Neural crest cell (in vitro differentiated cells): Measurements from ENCODE around the gene ZDHHC14. TPM values are rescaled to one million over a fixed set of nuclear protein-coding genes. Genes with fewer than 3 reads are reported as not detected.

ENCODE experiments used
- DNase-seq: peaks from one replicate; pipeline ENCODE4 v3.0.0; 2021; ENCODE audit warnings: low read depth, mixed read lengths, low spot score
- H3K27ac Mint-ChIP-seq: one replicate; pipeline ENCODE4 v1.8.0; 2021; ENCODE audit warnings: mild to moderate bottlenecking, mixed read lengths; ENCODE audit not compliant: unreplicated experiment
- H3K27me3 Mint-ChIP-seq: 2 replicates; pipeline ENCODE4 v1.8.0; 2021; ENCODE audit warnings: low read depth, mild to moderate bottlenecking, mixed read lengths
- H3K36me3 Mint-ChIP-seq: 2 replicates; pipeline ENCODE4 v1.8.0; 2021; ENCODE audit warnings: low read depth, mild to moderate bottlenecking, mixed read lengths
- H3K4me1 Mint-ChIP-seq: 2 replicates; pipeline ENCODE4 v1.8.0; 2021; ENCODE audit warnings: mixed read lengths
- H3K4me3 Mint-ChIP-seq: one replicate; pipeline ENCODE4 v1.8.0; 2021; ENCODE audit warnings: mild to moderate bottlenecking, mixed read lengths
- H3K9me3 Mint-ChIP-seq: 2 replicates; pipeline ENCODE4 v1.8.0; 2021; ENCODE audit warnings: mixed read lengths
- CTCF ChIP-seq: fragments of 200-600 bp; sonication (generic); conservative IDR thresholded peaks from 2 replicates; pipeline ENCODE4 v1.5.0; 2021; ENCODE audit warnings: antibody characterized with exemption, mild to moderate bottlenecking
- total RNA-seq: library from RNA; stranded (reverse); gene quantifications from 2 replicates; pipeline ENCODE4 v1.2.1, GENCODE V29; 2021

Gene ZDHHC14
- total RNA-seq, 1 donor from 2014 or later, result 5.3 TPM

GRCh38 chr6:157447735-157448134 is 66.7 kb downstream of the ZDHHC14 start:
- no peaks in the 10 kb centered on the region for H3K36me3 Mint-ChIP-seq
- no peak overlapping the region for H3K27ac Mint-ChIP-seq
- H3K4me1 Mint-ChIP-seq, result no peaks in the 10 kb centered on the region
- H3K4me3 Mint-ChIP-seq, result no peak overlapping the region
- H3K9me3 Mint-ChIP-seq, result no peaks in the 10 kb centered on the region
- no peak for DNase-seq
- H3K27me3 Mint-ChIP-seq, result peaks cover 71% of the 10 kb centered on the region
- TF ChIP-seq CTCF, result no peak

GRCh38 chr6:157449610-157450009 is 68.6 kb downstream of the ZDHHC14 start:
- Mint-ChIP-seq H3K4me3 (no peak overlapping the region), H3K4me1 (peaks cover 1% of the 10 kb centered on the region), H3K27me3 (peaks cover 78% of the 10 kb centered on the region), H3K27ac (no peak overlapping the region), H3K36me3 (no peaks in the 10 kb centered on the region), H3K9me3 (no peaks in the 10 kb centered on the region)
- no peak for DNase-seq
- TF ChIP-seq CTCF, result no peak

GRCh38 chr6:157450931-157451742 is 70.1 kb downstream of the ZDHHC14 start:
- no peak overlapping the region for H3K4me3 Mint-ChIP-seq
- peaks cover 82% of the 10 kb centered on the region for H3K27me3 Mint-ChIP-seq
- no peak for DNase-seq
- peaks cover 17% of the 10 kb centered on the region for H3K4me1 Mint-ChIP-seq
- no peak overlapping the region for H3K27ac Mint-ChIP-seq
- no peaks in the 10 kb centered on the region for H3K36me3 Mint-ChIP-seq
- no peaks in the 10 kb centered on the region for H3K9me3 Mint-ChIP-seq
- TF ChIP-seq CTCF, result no peak

- H3K9me3 Mint-ChIP-seq, result no peaks in the 10 kb centered on the region
- H3K27me3 Mint-ChIP-seq, result peaks cover 86% of the 10 kb centered on the region
- no peak overlapping the region for H3K4me3 Mint-ChIP-seq
- H3K36me3 Mint-ChIP-seq, result no peaks in the 10 kb centered on the region
- TF ChIP-seq CTCF, result no peak
- no peak for DNase-seq
- H3K4me1 Mint-ChIP-seq, result peaks cover 22% of the 10 kb centered on the region
- no peak overlapping the region for H3K27ac Mint-ChIP-seq
Observed at GRCh38 chr6:157452096-157452495, 71.1 kb downstream of the ZDHHC14 start.

GRCh38 chr6:157453131-157453530 is 72.1 kb downstream of the ZDHHC14 start:
- Mint-ChIP-seq H3K36me3 (no peaks in the 10 kb centered on the region), H3K27ac (no peak overlapping the region), H3K4me3 (no peak overlapping the region), H3K4me1 (peaks cover 22% of the 10 kb centered on the region), H3K27me3 (peaks cover 91% of the 10 kb centered on the region), H3K9me3 (no peaks in the 10 kb centered on the region)
- no peak for DNase-seq
- TF ChIP-seq CTCF, result no peak
